Measurements from ENCODE around the gene CNEP1R1. TPM values are rescaled to one million over a fixed set of nuclear protein-coding genes. Genes with fewer than 3 reads are reported as not detected.

CNEP1R1 gene
- total and polyA plus RNA-seq, 9 of the 15 experiments (the other 6 are each of a cell fraction or from before 2014, with no cell fraction given): 7.6 to 20.1 (median 10.6) TPM

DNA sequence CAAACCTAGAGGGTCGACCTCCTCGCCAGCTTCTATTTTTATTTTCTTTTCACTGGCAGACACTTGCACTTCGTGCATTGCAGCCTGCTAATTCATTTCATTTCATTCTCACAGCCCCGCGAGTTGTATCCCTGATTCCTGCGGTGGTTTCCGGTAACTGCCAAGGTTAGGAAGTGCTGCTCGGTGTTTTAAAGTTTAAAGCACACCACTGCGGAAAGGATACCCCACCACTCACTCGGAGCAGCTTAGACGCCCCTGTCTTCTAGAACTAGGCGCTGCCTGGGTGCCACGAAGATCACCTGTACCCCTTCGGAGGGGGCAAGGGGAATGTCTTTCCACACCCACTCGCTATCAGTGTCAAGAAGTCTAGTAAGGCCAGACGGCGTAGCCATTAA, 509 bp downstream of the CNEP1R1 start (continued):
- TF ChIP-seq ZFX (CRISPR knock-in tag; IDR thresholded peaks at IDR 0.05) (peak; percentile 39; the same call in 1 of the 2 replicates), ZFP91 (CRISPR knock-in tag; IDR thresholded peaks at IDR 0.05) (no peak), NR2C2 (CRISPR knock-in tag; IDR thresholded peaks at IDR 0.05) (no peak), NR2C2 (tag; IDR thresholded peaks at IDR 0.05) (peak; percentile 1; the same call in 1 of the 2 replicates), ZBTB11 (CRISPR knock-in tag; IDR thresholded peaks at IDR 0.05) (no peak), ZNF785 (CRISPR knock-in tag; IDR thresholded peaks at IDR 0.05) (no peak), NCOA1 (IDR thresholded peaks at IDR 0.05; ENCODE audit: low read depth) (no peak), ZNF23 (CRISPR knock-in tag; IDR thresholded peaks at IDR 0.05) (no peak), PML (IDR thresholded peaks at IDR 0.05; ENCODE audit: low read length) (no peak), SRSF1 (IDR thresholded peaks at IDR 0.05; ENCODE audit: low read depth, low read length) (no peak), AFF4 (CRISPR knock-in tag; IDR thresholded peaks at IDR 0.05) (no peak), CHD4 (IDR thresholded peaks at IDR 0.05; ENCODE audit: insufficient read depth, insufficient replicate concordance, low read depth, low read length, poor library complexity, severe bottlenecking) (no peak), GTF2A2 (tag; IDR thresholded peaks at IDR 0.05) (no peak), ESRRB (CRISPR knock-in tag; IDR thresholded peaks at IDR 0.05; ENCODE audit: borderline replicate concordance) (no peak), COPS2 (conservative IDR thresholded peaks at IDR 0.05) (no peak), U2AF1 (optimal IDR thresholded peaks at IDR 0.05; ENCODE audit: low read depth, low read length) (no peak)
- TF ChIP-seq, protein P1, sequence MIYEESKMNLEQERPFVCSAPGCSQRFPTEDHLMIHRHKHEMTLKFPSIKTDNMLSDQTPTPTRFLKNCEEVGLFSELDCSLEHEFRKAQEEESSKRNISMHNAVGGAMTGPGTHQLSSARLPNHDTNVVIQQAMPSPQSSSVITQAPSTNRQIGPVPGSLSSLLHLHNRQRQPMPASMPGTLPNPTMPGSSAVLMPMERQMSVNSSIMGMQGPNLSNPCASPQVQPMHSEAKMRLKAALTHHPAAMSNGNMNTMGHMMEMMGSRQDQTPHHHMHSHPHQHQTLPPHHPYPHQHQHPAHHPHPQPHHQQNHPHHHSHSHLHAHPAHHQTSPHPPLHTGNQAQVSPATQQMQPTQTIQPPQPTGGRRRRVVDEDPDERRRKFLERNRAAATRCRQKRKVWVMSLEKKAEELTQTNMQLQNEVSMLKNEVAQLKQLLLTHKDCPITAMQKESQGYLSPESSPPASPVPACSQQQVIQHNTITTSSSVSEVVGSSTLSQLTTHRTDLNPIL (CRISPR knock-in tag; IDR thresholded peaks at IDR 0.05): no peak
- TF ChIP-seq, protein P2, sequence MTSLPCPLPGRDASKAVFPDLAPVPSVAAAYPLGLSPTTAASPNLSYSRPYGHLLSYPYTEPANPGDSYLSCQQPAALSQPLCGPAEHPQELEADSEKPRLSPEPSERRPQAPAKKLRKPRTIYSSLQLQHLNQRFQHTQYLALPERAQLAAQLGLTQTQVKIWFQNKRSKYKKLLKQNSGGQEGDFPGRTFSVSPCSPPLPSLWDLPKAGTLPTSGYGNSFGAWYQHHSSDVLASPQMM (CRISPR knock-in tag; IDR thresholded peaks at IDR 0.05): no peak
